ENCODE measurements around the gene ZNF316. TPM values are rescaled to one million over a fixed set of nuclear protein-coding genes. Genes with fewer than 3 reads are reported as not detected.

ZNF316 gene
- total RNA-seq, 4 donors from 2014 or later, result 5.7 to 31.5 (median 11.7) TPM

- TF ChIP-seq CTCF (IDR thresholded peaks at IDR 0.05; ENCODE audit: low read depth), result no peak
These were observed 38.8 kb downstream of the ZNF316 start for GRCh38 chr7:6675807-6676405.

GRCh38 chr7:6680146-6680545 is 43.0 kb downstream of the ZNF316 start:
- TF ChIP-seq CTCF (IDR thresholded peaks at IDR 0.05; ENCODE audit: low read depth), result no peak

- no peak for TF ChIP-seq CTCF (IDR thresholded peaks at IDR 0.05; ENCODE audit: low read depth)
These were observed 54.0 kb downstream of the ZNF316 start for GRCh38 chr7:6691103-6691502.

GRCh38 chr7:6691609-6692106 is 54.5 kb downstream of the ZNF316 start:
- no peak for TF ChIP-seq CTCF (IDR thresholded peaks at IDR 0.05; ENCODE audit: low read depth)

- TF ChIP-seq CTCF (IDR thresholded peaks at IDR 0.05; ENCODE audit: low read depth), result no peak
These were observed 63.7 kb downstream of the ZNF316 start for GRCh38 chr7:6700793-6701192.

GRCh38 chr7:6701860-6702259 is 64.7 kb downstream of the ZNF316 start:
- TF ChIP-seq CTCF (IDR thresholded peaks at IDR 0.05; ENCODE audit: low read depth), result no peak

Other genes starting within 250 kb of the ZNF316 start
- gene DAGLB, start 189.4 kb upstream of the ZNF316 start, total RNA-seq, result 10 to 100 TPM in 3 of 4 donors, 1 to 10 TPM in 1; 7.8 to 22.3 (median 16.3) TPM
- gene KDELR2, start 153.2 kb upstream of the ZNF316 start, total RNA-seq, result 100 to 1,000 TPM in 1 of 4 donors, 10 to 100 TPM in 3; 69.8 to 239 (median 70.9) TPM
- not detected for gene GRID2IP, start 85.9 kb upstream of the ZNF316 start, total RNA-seq
- gene ZDHHC4, start 59.9 kb upstream of the ZNF316 start, total RNA-seq, result 10 to 100 TPM; 39.8 to 62.2 (median 44.2) TPM
- 10 to 100 TPM; 13.3 to 42.0 (median 23.3) TPM for gene INTS15, start 47.3 kb upstream of the ZNF316 start, total RNA-seq
- gene ZNF853, start 21.7 kb upstream of the ZNF316 start, total RNA-seq, result 1 to 10 TPM; 2.8 to 4.9 (median 4.6) TPM
- gene ZNF12, start 69.6 kb downstream of the ZNF316 start, total RNA-seq, result 10 to 100 TPM; 17.3 to 27.2 (median 19.9) TPM
- gene RSPH10B2, start 116.8 kb downstream of the ZNF316 start, total RNA-seq, result not detected
- 10 to 100 TPM; 47.1 to 64.8 (median 52.7) TPM for gene CCZ1B, start 189.0 kb downstream of the ZNF316 start, total RNA-seq